ENCODE results near the gene IL1RN.

- TF ChIP-seq POLR2A (IDR thresholded peaks at IDR 0.05; ENCODE audit: low read depth, low read length) (no peak), BHLHE40 (IDR thresholded peaks at IDR 0.05; ENCODE audit: low read depth, low read length) (no peak), RAD21 (IDR thresholded peaks at IDR 0.05; ENCODE audit: low read length) (no peak), RFX5 (IDR thresholded peaks at IDR 0.05; ENCODE audit: low read depth, low read length) (no peak), USF2 (IDR thresholded peaks at IDR 0.05; ENCODE audit: low read depth, low read length) (no peak)
- TF ChIP-seq, protein P1, sequence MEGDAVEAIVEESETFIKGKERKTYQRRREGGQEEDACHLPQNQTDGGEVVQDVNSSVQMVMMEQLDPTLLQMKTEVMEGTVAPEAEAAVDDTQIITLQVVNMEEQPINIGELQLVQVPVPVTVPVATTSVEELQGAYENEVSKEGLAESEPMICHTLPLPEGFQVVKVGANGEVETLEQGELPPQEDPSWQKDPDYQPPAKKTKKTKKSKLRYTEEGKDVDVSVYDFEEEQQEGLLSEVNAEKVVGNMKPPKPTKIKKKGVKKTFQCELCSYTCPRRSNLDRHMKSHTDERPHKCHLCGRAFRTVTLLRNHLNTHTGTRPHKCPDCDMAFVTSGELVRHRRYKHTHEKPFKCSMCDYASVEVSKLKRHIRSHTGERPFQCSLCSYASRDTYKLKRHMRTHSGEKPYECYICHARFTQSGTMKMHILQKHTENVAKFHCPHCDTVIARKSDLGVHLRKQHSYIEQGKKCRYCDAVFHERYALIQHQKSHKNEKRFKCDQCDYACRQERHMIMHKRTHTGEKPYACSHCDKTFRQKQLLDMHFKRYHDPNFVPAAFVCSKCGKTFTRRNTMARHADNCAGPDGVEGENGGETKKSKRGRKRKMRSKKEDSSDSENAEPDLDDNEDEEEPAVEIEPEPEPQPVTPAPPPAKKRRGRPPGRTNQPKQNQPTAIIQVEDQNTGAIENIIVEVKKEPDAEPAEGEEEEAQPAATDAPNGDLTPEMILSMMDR (conservative IDR thresholded peaks at IDR 0.05; ENCODE audit: low read depth, low read length) = no peak
Measured at GRCh38 chr2:113169586-113169985, 42.2 kb downstream of the IL1RN start.

Measured in IMR-90 (cell line).